GM12874 (cell line): ENCODE measurements around the gene TPX2.

ENCODE experiments used
- TF ChIP-seq, protein P1 (sequence below): IDR thresholded peaks from 2 replicates; pipeline ENCODE4 v1.5.1; 2011; ENCODE audit warnings: low read depth, mild to moderate bottlenecking, control low read depth, low read length, moderate library complexity; ENCODE audit not compliant: insufficient read depth

Gene TPX2

DNA sequence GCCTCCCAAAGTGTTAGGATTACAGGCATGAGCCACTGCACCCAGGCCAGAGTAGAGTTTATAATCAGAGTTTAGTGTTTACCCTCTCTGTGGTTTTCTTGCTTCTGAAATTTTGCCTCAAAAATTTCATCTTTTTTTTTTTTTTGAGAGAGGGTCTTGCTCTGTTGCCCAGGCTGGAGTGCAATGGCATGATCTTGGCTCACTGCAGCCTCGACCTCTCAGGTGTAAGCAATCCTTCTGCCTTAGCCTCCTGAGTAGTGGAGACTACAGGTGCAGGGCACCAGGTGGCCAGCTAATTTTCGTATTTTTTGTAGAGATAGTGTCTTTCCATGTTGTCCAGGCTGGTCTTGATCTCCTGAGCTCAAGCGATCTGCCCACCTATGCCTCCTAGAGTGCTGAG is 28.7 kb downstream of the TPX2 start:
- TF ChIP-seq, protein P1, sequence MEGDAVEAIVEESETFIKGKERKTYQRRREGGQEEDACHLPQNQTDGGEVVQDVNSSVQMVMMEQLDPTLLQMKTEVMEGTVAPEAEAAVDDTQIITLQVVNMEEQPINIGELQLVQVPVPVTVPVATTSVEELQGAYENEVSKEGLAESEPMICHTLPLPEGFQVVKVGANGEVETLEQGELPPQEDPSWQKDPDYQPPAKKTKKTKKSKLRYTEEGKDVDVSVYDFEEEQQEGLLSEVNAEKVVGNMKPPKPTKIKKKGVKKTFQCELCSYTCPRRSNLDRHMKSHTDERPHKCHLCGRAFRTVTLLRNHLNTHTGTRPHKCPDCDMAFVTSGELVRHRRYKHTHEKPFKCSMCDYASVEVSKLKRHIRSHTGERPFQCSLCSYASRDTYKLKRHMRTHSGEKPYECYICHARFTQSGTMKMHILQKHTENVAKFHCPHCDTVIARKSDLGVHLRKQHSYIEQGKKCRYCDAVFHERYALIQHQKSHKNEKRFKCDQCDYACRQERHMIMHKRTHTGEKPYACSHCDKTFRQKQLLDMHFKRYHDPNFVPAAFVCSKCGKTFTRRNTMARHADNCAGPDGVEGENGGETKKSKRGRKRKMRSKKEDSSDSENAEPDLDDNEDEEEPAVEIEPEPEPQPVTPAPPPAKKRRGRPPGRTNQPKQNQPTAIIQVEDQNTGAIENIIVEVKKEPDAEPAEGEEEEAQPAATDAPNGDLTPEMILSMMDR: no peak

DNA sequence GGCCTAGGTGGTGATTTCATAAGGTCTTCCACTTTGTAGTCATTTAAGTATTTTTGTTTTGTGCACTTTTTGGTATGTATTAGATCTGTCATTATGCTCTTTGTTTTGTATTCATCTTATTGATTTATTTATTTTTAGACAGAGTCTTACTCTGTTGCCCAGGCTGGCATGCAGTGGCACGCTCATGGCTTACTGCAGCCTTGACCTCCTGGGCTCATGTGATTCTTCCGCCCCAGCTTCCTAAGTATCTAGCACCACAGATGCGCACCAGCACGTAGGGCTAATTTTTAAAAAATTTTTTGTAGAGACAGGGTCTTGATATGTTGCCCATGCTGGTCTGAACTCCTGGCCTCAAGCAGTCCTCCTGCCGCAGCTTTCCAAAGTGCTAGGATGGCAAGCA is 30.6 kb downstream of the TPX2 start:
- TF ChIP-seq, protein P1: no peak

DNA sequence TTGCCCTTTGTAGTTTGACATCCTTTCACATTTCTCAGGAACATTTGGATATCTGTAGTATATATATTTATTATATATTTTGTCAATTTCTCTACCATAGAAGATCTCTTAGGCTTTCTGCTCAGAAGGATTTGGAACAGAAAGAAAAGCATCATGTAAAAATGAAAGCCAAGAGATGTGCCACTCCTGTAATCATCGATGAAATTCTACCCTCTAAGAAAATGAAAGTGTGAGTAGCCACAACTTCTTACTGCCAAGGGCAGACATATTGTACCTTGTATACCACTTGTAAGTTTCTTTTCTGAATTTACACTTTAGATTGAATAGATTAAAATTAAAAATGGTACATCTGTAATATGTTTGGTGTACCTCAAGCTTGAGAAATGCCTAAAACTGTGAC is 31.2 kb downstream of the TPX2 start:
- TF ChIP-seq, protein P1: no peak

DNA sequence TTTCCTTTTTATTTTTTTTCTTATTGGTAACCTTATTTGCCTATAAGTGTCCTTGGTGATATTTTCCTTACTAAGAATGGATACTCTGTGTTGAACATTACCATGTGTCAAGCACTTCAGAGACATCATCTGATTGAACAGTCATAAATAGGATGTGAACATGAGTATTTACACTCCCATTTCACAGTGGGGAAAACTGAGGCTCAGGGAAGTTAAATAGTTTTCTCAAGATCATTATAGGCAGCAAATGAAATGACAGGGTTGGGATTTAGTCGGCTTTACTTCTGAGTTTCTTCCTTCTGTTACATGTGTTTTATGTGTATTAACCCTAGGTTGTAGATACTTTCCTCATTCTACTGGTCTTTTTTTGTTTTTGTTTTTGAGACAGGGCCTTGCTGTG is 35.3 kb downstream of the TPX2 start:
- TF ChIP-seq, protein P1: no peak

DNA sequence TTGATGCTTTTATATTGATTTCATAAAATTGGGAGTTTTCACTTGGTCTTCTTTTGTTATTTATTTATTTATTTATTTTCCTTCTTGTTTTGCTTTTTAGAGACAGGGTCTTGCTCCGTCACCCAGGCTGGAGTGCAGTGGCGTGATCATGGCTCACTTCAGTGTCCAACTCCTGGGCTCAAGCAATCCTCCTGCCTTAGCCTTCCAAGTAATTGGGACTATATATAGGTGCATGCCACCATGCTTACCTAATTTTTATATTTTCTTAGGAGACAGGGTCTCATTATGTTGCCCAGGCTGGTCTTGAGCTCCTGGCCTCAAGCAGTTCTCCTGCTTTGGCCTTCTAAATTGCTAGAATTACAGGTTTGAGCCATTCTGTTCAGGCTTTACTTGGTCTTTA is 41.7 kb downstream of the TPX2 start:
- TF ChIP-seq, protein P1: no peak

DNA sequence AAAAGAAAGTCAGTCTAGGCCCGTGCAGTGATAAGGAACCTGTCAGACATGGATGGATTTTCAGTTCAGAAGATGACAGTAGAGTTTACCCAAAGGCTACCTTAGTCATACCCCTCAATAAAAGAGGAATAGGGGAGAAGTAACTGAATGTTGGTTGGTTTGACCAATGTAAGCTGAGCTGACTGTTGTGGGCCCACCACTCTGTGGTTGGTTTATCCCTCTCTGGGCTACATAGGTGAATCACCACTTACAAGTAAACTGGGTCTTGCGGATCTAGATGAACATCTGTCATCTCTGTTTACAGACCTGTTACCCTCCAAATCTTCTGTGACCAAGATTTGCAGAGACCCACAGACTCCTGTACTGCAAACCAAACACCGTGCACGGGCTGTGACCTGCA is 42.9 kb downstream of the TPX2 start:
- TF ChIP-seq, protein P1: no peak

DNA sequence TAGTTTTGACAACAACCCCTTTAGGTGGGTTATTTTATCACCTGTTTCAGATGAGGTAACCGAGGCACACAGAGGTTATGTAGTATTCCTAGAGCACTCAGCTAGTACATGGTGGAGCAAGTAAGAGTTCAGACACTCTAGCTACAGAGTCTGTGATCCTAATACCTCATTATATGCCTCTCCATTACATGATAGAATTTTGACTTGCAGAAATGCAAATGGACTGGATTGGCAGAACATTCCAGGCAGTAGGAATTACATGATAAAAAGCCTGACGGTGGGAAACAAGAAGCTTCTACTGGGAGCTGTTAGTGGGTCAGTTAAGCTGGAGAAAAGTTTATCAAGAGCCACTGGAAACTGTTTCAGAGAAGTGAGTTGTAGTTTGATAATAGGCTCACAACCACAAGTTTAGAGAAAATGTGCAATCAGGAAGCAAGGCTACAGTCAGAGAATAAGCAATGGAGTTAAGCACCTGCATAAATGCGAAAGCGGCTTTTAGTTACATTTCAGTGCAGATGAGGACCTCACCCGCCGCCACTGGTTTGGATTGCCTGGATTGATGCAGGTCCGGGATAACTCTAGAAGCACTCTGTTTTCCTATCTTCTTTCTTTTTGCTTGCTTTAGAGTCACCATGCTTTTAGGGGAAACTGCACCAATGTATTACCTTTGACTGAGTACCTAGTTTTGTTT is 45.4 kb downstream of the TPX2 start:
- TF ChIP-seq, protein P1: no peak
